Transverse colon (tissue), 4 donors: ENCODE results near the gene SBF2. TPM values are rescaled to one million over a fixed set of nuclear protein-coding genes. Genes with fewer than 3 reads are reported as not detected.
A peak's percentile ranks its signal among the peaks of the same experiment; 100 is the strongest.

Experiments used
- DNase-seq: peaks from one replicate; pipeline ENCODE4 v3.0.0-alpha.2; 2019
- H3K27ac ChIP-seq, 4 donors: fragments of 200-600 bp; sonication (generic); 2 replicates each; pipeline ENCODE4 v1.5.1; 2016 to 2018; ENCODE audit warnings: inconsistent platforms in 4 of 4
- H3K27me3 ChIP-seq: fragments of 200-600 bp; sonication (generic); 2 replicates; pipeline ENCODE4 v1.5.1; 2017; ENCODE audit warnings: inconsistent platforms
- H3K36me3 ChIP-seq, 4 donors: fragments of 200-600 bp; sonication (generic); 2 replicates each; pipeline ENCODE4 v1.5.1; 2017 to 2019; ENCODE audit warnings: inconsistent platforms in 4 of 4
- H3K4me1 ChIP-seq, 4 donors: fragments of 200-600 bp; sonication (generic); 2 replicates each; pipeline ENCODE4 v1.5.1; 2017 to 2020; ENCODE audit warnings: inconsistent platforms in 4 of 4
- H3K4me3 ChIP-seq, 4 donors: fragments of 200-600 bp; sonication (generic); 1 replicate in 1 of 4; 2 replicates in 3 of 4; pipeline versions ENCODE4 v1.5.1 to v1.6.1; 2017 to 2019; ENCODE audit warnings: inconsistent platforms in 4 of 4
- H3K9me3 ChIP-seq, 2 donors: fragments of 200-600 bp; sonication (generic); 2 replicates each; pipeline ENCODE4 v1.5.1; 2017 to 2019; ENCODE audit warnings: inconsistent platforms in 2 of 2
- CTCF ChIP-seq, 5 experiments: fragments of 200-600 bp in 3 of 5; fragments of 450-650 bp in 2 of 5; sonication (generic) in 3 of 5; IDR thresholded peaks; 1 replicate in 2 of 5; 2 replicates in 3 of 5; pipeline ENCODE4 v1.5.1; 2016 to 2017; ENCODE audit warnings: antibody characterized with exemption in 5 of 5, inconsistent platforms in 3 of 5, mild to moderate bottlenecking in 2 of 5, moderate library complexity in 1 of 5
- EP300 ChIP-seq: sonication (generic); formaldehyde crosslinking; IDR thresholded peaks from one replicate; pipeline ENCODE4 v1.6.1; 2017; ENCODE audit warnings: antibody characterized with exemption, low read depth
- POLR2A ChIP-seq: fragments of 450-650 bp; IDR thresholded peaks from one replicate; pipeline ENCODE4 v1.6.1; 2016; ENCODE audit warnings: antibody characterized with exemption, mild to moderate bottlenecking, moderate library complexity
- POLR2AphosphoS5 ChIP-seq, 3 donors: sonication (generic); formaldehyde crosslinking; IDR thresholded peaks; one replicate each; pipeline ENCODE4 v1.6.1; 2016; ENCODE audit warnings: antibody characterized with exemption in 3 of 3
- WGBS, 2 donors: methylation state at CpG; one replicate each; pipeline ENCODE4 v1.1.5; 2018; ENCODE audit warnings: low coverage in 1 of 2; 5-methylcytosine and 5-hydroxymethylcytosine counted together
- in situ Hi-C, 4 donors: fragments of 200-750 bp; cut with MboI; loops; one replicate each; pipeline versions ENCODE4 v1.15.0 to v1.15.1; 2017; ENCODE audit warnings: low sequenced_read_pairs in 3 of 4, low pct_ligation_motif_present in 1 of 4, low pct_unique_long_range_greater_than_20kb in 1 of 4
- intact Hi-C: fragments of 100-400 bp; cut with DNase I; formaldehyde crosslinking; loops from one replicate; pipeline ENCODE4 v1.15.1; 2023; ENCODE audit warnings: low total_unique reads
- total RNA-seq, 4 donors: library from RNA; depleted of rRNA; stranded (reverse); fragments of >200 nt; gene quantifications; one replicate each; pipeline ENCODE4 v1.1.0, GENCODE V29; 2016

The SBF2 gene
- total RNA-seq, 4 donors from 2014 or later, result 46.4 to 71.0 (median 54.8) TPM

- no peaks in the 10 kb centered on the region for H3K36me3 ChIP-seq
- TF ChIP-seq EP300, result no peak
- TF ChIP-seq CTCF (IDR thresholded peaks at IDR 0.05), result no peak
- no peak for TF ChIP-seq POLR2AphosphoS5 (IDR thresholded peaks at IDR 0.05)
- TF ChIP-seq POLR2A, result no peak
- no peaks in the 10 kb centered on the region for H3K9me3 ChIP-seq
- H3K4me1 ChIP-seq, result peaks cover 0 to under 1% (median 0%) of the 10 kb centered on the region in 4 donors
- no peak for DNase-seq
- intact Hi-C loops (no loop called here), in situ Hi-C loops (no loop called here)
- no peak overlapping the region for H3K4me3 ChIP-seq
- H3K27ac ChIP-seq, result no peak overlapping the region
- H3K27me3 ChIP-seq, result no peaks in the 10 kb centered on the region
Measured at GRCh38 chr11:9796266-9796665, 497.8 kb downstream of the SBF2 start.

GRCh38 chr11:9790703-9791102 lies 503.3 kb downstream of the SBF2 start:
- Histone ChIP-seq H3K36me3 (peaks cover 0 to 4% (median 0%) of the 10 kb centered on the region in 4 donors), H3K4me1 (peaks cover 0 to 6% (median 0%) of the 10 kb centered on the region in 4 donors), H3K27me3 (no peaks in the 10 kb centered on the region), H3K27ac (no peak overlapping the region), H3K9me3 (no peaks in the 10 kb centered on the region), H3K4me3 (no peak overlapping the region)
- in situ Hi-C loops, result no loop called here
- intact Hi-C loops, result no loop called here
- 85 to 88% methylated on average over 3 of the region's 3 CpGs for WGBS, 2 donors
- DNase-seq, result no peak
- TF ChIP-seq CTCF (IDR thresholded peaks at IDR 0.05) (no peak), POLR2A (no peak), EP300 (no peak), POLR2AphosphoS5 (IDR thresholded peaks at IDR 0.05) (no peak)

- in situ Hi-C loops, result no loop called here
- intact Hi-C loops, result no loop called here
- TF ChIP-seq CTCF (IDR thresholded peaks at IDR 0.05), result no peak
- no peak for TF ChIP-seq EP300
- no peak for TF ChIP-seq POLR2A
- no peak for TF ChIP-seq POLR2AphosphoS5 (IDR thresholded peaks at IDR 0.05)
Measured at GRCh38 chr11:9789910-9790309, 504.1 kb downstream of the SBF2 start.

GRCh38 chr11:9787981-9788521 lies 506.0 kb downstream of the SBF2 start:
- Histone ChIP-seq H3K27ac (peak overlapping the region in 3 of 4 donors; percentile 2 to 5 (median 4)), H3K27me3 (no peaks in the 10 kb centered on the region), H3K36me3 (peaks cover 0 to 19% (median 0%) of the 10 kb centered on the region in 4 donors), H3K9me3 (no peaks in the 10 kb centered on the region), H3K4me3 (no peak overlapping the region), H3K4me1 (peaks cover 0 to 6% (median 0%) of the 10 kb centered on the region in 4 donors)
- DNase-seq, result peak; percentile 10
- intact Hi-C loops, result no loop called here
- in situ Hi-C loops, result no loop called here
- 66% methylated on average over 3 of the region's 3 CpGs; no CpG with 5 or more reads in 1 of the 2 donors for WGBS, 2 donors
- TF ChIP-seq POLR2AphosphoS5 (IDR thresholded peaks at IDR 0.05) (no peak), EP300 (no peak), CTCF (IDR thresholded peaks at IDR 0.05) (no peak), POLR2A (no peak)

More at GRCh38 chr11:9789910-9790309, 504.1 kb downstream of the SBF2 start:
- Histone ChIP-seq H3K4me3 (no peak overlapping the region), H3K27me3 (no peaks in the 10 kb centered on the region), H3K36me3 (peaks cover 0 to 10% (median 0%) of the 10 kb centered on the region in 4 donors), H3K27ac (no peak overlapping the region), H3K4me1 (peaks cover 0 to 6% (median 0%) of the 10 kb centered on the region in 4 donors), H3K9me3 (no peaks in the 10 kb centered on the region)
- 97% methylated on average over 3 of the region's 3 CpGs; no CpG with 5 or more reads in 1 of the 2 donors for WGBS, 2 donors
- DNase-seq, result no peak
